Panc1 (cell line): ENCODE measurements around the gene ACTR8. TPM values are rescaled to one million over a fixed set of nuclear protein-coding genes. Genes with fewer than 3 reads are reported as not detected.

Experiments used
- ATAC-seq: fragments of 200-7000 bp; cut with Tn5 transposase; 2 replicates; pipeline ENCODE4 v1.9.1; 2020; ENCODE audit warnings: mild to moderate bottlenecking, moderate library complexity
- BruUV-seq: library from RNA; stranded (reverse); fragments of 400-500 nt; replicated peaks from 2 replicates; lab custom pipeline; 2021; lab: Mats Ljungman, UMichigan
- CTCF ChIA-PET: fragments of 300-600 bp; sonication (Branson Sonifier 250); formaldehyde crosslinking; loops from one replicate; lab custom pipeline; 2022; ENCODE audit warnings: antibody characterized with exemption; lab: Charles Lee
- POLR2A ChIA-PET: fragments of 300-600 bp; sonication (Branson Sonifier 250); formaldehyde crosslinking; loops from one replicate; lab custom pipeline; 2022; ENCODE audit warnings: antibody characterized with exemption; lab: Charles Lee
- DNase-seq: peaks from one replicate; pipeline ENCODE4 v3.0.0-alpha.2; 2010; ENCODE audit warnings: low read depth, low spot score
- H3K27ac ChIP-seq: 2 replicates; pipeline ENCODE4 v1.5.1; 2011; ENCODE audit warnings: mild to moderate bottlenecking, low read length, inconsistent platforms
- H3K27me3 ChIP-seq: fragments of 200-500 bp; sonication (Bioruptor generic); 2 replicates; pipeline ENCODE4 v1.6.0; 2014; ENCODE audit warnings: low read length, inconsistent platforms; ENCODE audit not compliant: control insufficient read depth, insufficient read depth
- H3K36me3 ChIP-seq: fragments of 200-500 bp; sonication (Bioruptor generic); 2 replicates; pipeline ENCODE4 v1.5.1; 2014; ENCODE audit warnings: inconsistent platforms, mild to moderate bottlenecking, low read length, moderate library complexity; ENCODE audit not compliant: control insufficient read depth, insufficient read depth
- H3K4me1 ChIP-seq: 2 replicates; pipeline ENCODE4 v1.5.1; 2011; ENCODE audit warnings: inconsistent platforms, mild to moderate bottlenecking, low read length, moderate library complexity; ENCODE audit not compliant: control insufficient read depth, insufficient read depth
- H3K4me3 ChIP-seq, 2 experiments: 2 replicates each; pipeline ENCODE4 v1.5.1; 2011 to 2012; ENCODE audit warnings: low read depth in 2 of 2, low read length in 2 of 2, mild to moderate bottlenecking in 2 of 2, inconsistent platforms in 1 of 2, moderate library complexity in 1 of 2
- H3K9me3 ChIP-seq: fragments of 200-500 bp; sonication (Bioruptor generic); 2 replicates; pipeline ENCODE4 v1.5.1; 2014; ENCODE audit warnings: low read depth, mild to moderate bottlenecking, inconsistent platforms, low read length, moderate library complexity; ENCODE audit not compliant: control insufficient read depth, insufficient read depth
- CTCF ChIP-seq: fragments of 450-650 bp; IDR thresholded peaks from 2 replicates; pipeline ENCODE4 v1.5.1; 2017; ENCODE audit warnings: mild to moderate bottlenecking
- POLR2AphosphoS5 ChIP-seq: IDR thresholded peaks from 2 replicates; pipeline ENCODE4 v1.6.1; 2012; ENCODE audit warnings: mild to moderate bottlenecking, low read depth, low read length, moderate library complexity
- REST ChIP-seq, 2 experiments: IDR thresholded peaks; 2 replicates each; pipeline ENCODE4 v1.6.1; 2011 to 2012; ENCODE audit warnings: low read depth in 2 of 2, control low read depth in 1 of 2, low read length in 1 of 2, mild to moderate bottlenecking in 1 of 2, moderate library complexity in 1 of 2; ENCODE audit not compliant: insufficient read depth in 1 of 2
- SIN3A ChIP-seq: IDR thresholded peaks from 2 replicates; pipeline ENCODE4 v1.6.1; 2012; ENCODE audit warnings: low read depth, mild to moderate bottlenecking, low read length, moderate library complexity, borderline replicate concordance; ENCODE audit not compliant: insufficient read depth
- TCF7L2 ChIP-seq: IDR thresholded peaks from 2 replicates; pipeline ENCODE4 v1.6.1; 2011; ENCODE audit warnings: mild to moderate bottlenecking, low read depth, low read length, inconsistent platforms
- in situ Hi-C: cut with HindIII; loops from 2 replicates; pipeline ENCODE4 v1.10.0; 2016; ENCODE audit warnings: low sequenced_read_pairs, low pct_unique_long_range_greater_than_20kb
- intact Hi-C: fragments of 100-400 bp; cut with micrococcal nuclease; formaldehyde crosslinking; loops from one replicate; pipeline ENCODE4 v1.10.0; 2022; ENCODE audit not compliant: unreplicated experiment
- total RNA-seq: library from RNA; stranded (reverse); gene quantifications from one replicate; pipeline ENCODE4 v1.2.1, GENCODE V29; 2021; ENCODE audit not compliant: unreplicated experiment

ACTR8 gene
- total RNA-seq, 1 experiment from 2014 or later, result 26.2 TPM

GRCh38 chr3:53823956-53824657 lies 57.8 kb downstream of the ACTR8 start:
- in situ Hi-C loops (no loop called here), intact Hi-C loops (no loop called here)
- no peak overlapping the region for H3K4me3 ChIP-seq
- H3K4me1 ChIP-seq, result no peaks in the 10 kb centered on the region
- DNase-seq (no peak), ATAC-seq (peak; percentile 19; the same call in 1 of the 2 replicates)
- ChIA-PET POLR2A (no interaction called here), CTCF (no interaction called here)
- BruUV-seq, result no TSS peak
- H3K9me3 ChIP-seq, result no peaks in the 10 kb centered on the region
- H3K27ac ChIP-seq, result no peak overlapping the region
- TF ChIP-seq REST (IDR thresholded peaks at IDR 0.05; ENCODE audit: insufficient read depth in 1 of 2, low read depth in 2 of 2, low read length in 1 of 2) (no peak), CTCF (no peak), POLR2AphosphoS5 (no peak), SIN3A (no peak), TCF7L2 (no peak)
- H3K36me3 ChIP-seq, result no peaks in the 10 kb centered on the region
- H3K27me3 ChIP-seq, result no peaks in the 10 kb centered on the region

- DNase-seq (no peak), ATAC-seq (no peak; the same call in 1 of the 2 replicates)
- ChIA-PET CTCF (no interaction called here), POLR2A (no interaction called here)
- intact Hi-C loops (no loop called here), in situ Hi-C loops (no loop called here)
- TF ChIP-seq TCF7L2, result no peak
- TF ChIP-seq POLR2AphosphoS5, result no peak
- no peak for TF ChIP-seq REST (IDR thresholded peaks at IDR 0.05; ENCODE audit: insufficient read depth in 1 of 2, low read depth in 2 of 2, low read length in 1 of 2)
- no peaks in the 10 kb centered on the region for H3K27me3 ChIP-seq
- H3K36me3 ChIP-seq, result peaks cover 2% of the 10 kb centered on the region; the same call in 1 of the 2 replicates
- H3K4me3 ChIP-seq, result no peak overlapping the region
- BruUV-seq, result no TSS peak
- H3K4me1 ChIP-seq, result no peaks in the 10 kb centered on the region
- H3K9me3 ChIP-seq, result no peaks in the 10 kb centered on the region
- H3K27ac ChIP-seq, result no peak overlapping the region
Measured at GRCh38 chr3:53823026-53823955, 58.7 kb downstream of the ACTR8 start.
